Measurements from ENCODE around the gene EPS8L2. TPM values are rescaled to one million over a fixed set of nuclear protein-coding genes. Genes with fewer than 3 reads are reported as not detected.

EPS8L2 gene
- total RNA-seq: 10 to 100 TPM; 14.1 to 27.6 (median 22.3) TPM

GRCh38 chr11:705646-706438 lies at the start of gene EPS8L2:
Gene EPS8L2, plus strand, starts transcription at chr11:706231. Its CDS starts 3,177 bp downstream, at chr11:709408.
- ATAC-seq (ENCODE audit: low FRiP score) (no peak), DNase-seq (ENCODE audit: low spot score) (no peak)
- no peak for TF ChIP-seq CTCF (IDR thresholded peaks at IDR 0.05)

- ATAC-seq (ENCODE audit: low FRiP score) (no peak), DNase-seq (ENCODE audit: low spot score) (no peak)
- no peak for TF ChIP-seq CTCF (IDR thresholded peaks at IDR 0.05)
Observed at GRCh38 chr11:656426-656825, 49.6 kb upstream of the EPS8L2 start.

- no peak for ATAC-seq (ENCODE audit: low FRiP score)
- no peak for DNase-seq (ENCODE audit: low spot score)
- no peak for TF ChIP-seq CTCF (IDR thresholded peaks at IDR 0.05)
Observed at GRCh38 chr11:656866-657265, 49.2 kb upstream of the EPS8L2 start.

GRCh38 chr11:657691-658126 lies 48.3 kb upstream of the EPS8L2 start:
- DNase-seq (ENCODE audit: low spot score): no peak
- no peak for ATAC-seq (ENCODE audit: low FRiP score)
- no peak for TF ChIP-seq CTCF (IDR thresholded peaks at IDR 0.05)

GRCh38 chr11:659532-660085 lies 46.4 kb upstream of the EPS8L2 start:
- no peak for ATAC-seq (ENCODE audit: low FRiP score)
- no peak for TF ChIP-seq CTCF (IDR thresholded peaks at IDR 0.05)
- DNase-seq (ENCODE audit: low spot score): no peak

GRCh38 chr11:660281-660680 lies 45.8 kb upstream of the EPS8L2 start:
- DNase-seq (ENCODE audit: low spot score) (no peak), ATAC-seq (ENCODE audit: low FRiP score) (no peak)
- TF ChIP-seq CTCF (IDR thresholded peaks at IDR 0.05): no peak
